ENCODE results near the gene WIPF1. TPM values are rescaled to one million over a fixed set of nuclear protein-coding genes. Genes with fewer than 3 reads are reported as not detected.

WIPF1 gene
- total RNA-seq, 1 experiment from 2014 or later: 0.59 TPM

- no TSS peak for BruUV-seq (replicated peaks)
- intact Hi-C loops (cut with micrococcal nuclease): no loop called here
- DNase-seq (ENCODE audit: low read depth, low spot score) (no peak), ATAC-seq (no peak)
- no peaks in the 10 kb centered on the region for H4K20me1 ChIP-seq (ENCODE audit: insufficient read depth)
- H3K9me2 ChIP-seq (ENCODE audit: insufficient read depth): no peaks in the 10 kb centered on the region
- H3K9me3 ChIP-seq (ENCODE audit: control insufficient read depth in 1 of 2, insufficient read depth in 1 of 2, low read depth in 1 of 2, low read length in 2 of 2): no peaks in the 10 kb centered on the region
- H3K79me2 ChIP-seq (ENCODE audit: insufficient read depth, low read length): no peaks in the 10 kb centered on the region
- TF ChIP-seq JUND (IDR thresholded peaks at IDR 0.05): no peak
- TF ChIP-seq CEBPB (IDR thresholded peaks at IDR 0.05; ENCODE audit: low read depth): no peak
- no peak for TF ChIP-seq ZNF274 (IDR thresholded peaks at IDR 0.05; ENCODE audit: low read depth, low read length)
- no peak for TF ChIP-seq EZH2 (IDR thresholded peaks at IDR 0.05)
- no peak for TF ChIP-seq EZH2phosphoT487 (IDR thresholded peaks at IDR 0.05; ENCODE audit: borderline replicate concordance)
- TF ChIP-seq POLR2AphosphoS5 (IDR thresholded peaks at IDR 0.05; ENCODE audit: low read depth, low read length): no peak
- no peak for TF ChIP-seq ZBTB33 (IDR thresholded peaks at IDR 0.05; ENCODE audit: extremely low read depth, insufficient replicate concordance, low read length)
- no peak for TF ChIP-seq SIN3A (IDR thresholded peaks at IDR 0.05; ENCODE audit: low read depth)
- TF ChIP-seq ELF1 (IDR thresholded peaks at IDR 0.05; ENCODE audit: borderline replicate concordance, low read depth): no peak
- no peak for TF ChIP-seq CBX3 (IDR thresholded peaks at IDR 0.05; ENCODE audit: low read depth)
- TF ChIP-seq SP1 (IDR thresholded peaks at IDR 0.05; ENCODE audit: low read depth): no peak
- no peak for TF ChIP-seq SRF (IDR thresholded peaks at IDR 0.05; ENCODE audit: low read depth)
- CTCF ChIA-PET: interaction anchor here (1.8 kb wide), 1 partner anchor 13 kb away, joined by 3 read pairs; no protein-coding TSS in a partner anchor
- H3K4me3 ChIP-seq (replicated peaks in 1 of 2; ENCODE audit: low read depth in 1 of 2, low read length in 2 of 2): no peak overlapping the region
- POLR2A ChIA-PET: no interaction called here
- no peak overlapping the region for H3K27ac ChIP-seq (ENCODE audit: low read depth, low read length)
- H3K4me1 ChIP-seq (ENCODE audit: control insufficient read depth in 1 of 2, insufficient read depth in 2 of 2, low read length in 2 of 2): no peaks in the 10 kb centered on the region
- H3K27me3 ChIP-seq (ENCODE audit: insufficient read depth, low read length): no peaks in the 10 kb centered on the region
- RAD21 ChIA-PET (ENCODE audit: low non-redundant PET in 1 of 2, low total read pairs in 2 of 2, uncharacterized antibody in 2 of 2, unreplicated experiment in 2 of 2): no interaction called here
- no peak overlapping the region for H2AFZ ChIP-seq (ENCODE audit: low read depth, low read length, poor library complexity, severe bottlenecking)
- H3K4me2 ChIP-seq (ENCODE audit: low read length): no peak overlapping the region
- no peak overlapping the region for H3K9ac ChIP-seq (ENCODE audit: low read length)
- H3K36me3 ChIP-seq (ENCODE audit: control insufficient read depth in 1 of 2, insufficient read depth in 2 of 2, low read length in 2 of 2): no peaks in the 10 kb centered on the region
These were observed 627 bp downstream of the WIPF1 start for GRCh38 chr2:174597009-174597344.

Measured in HCT116 (cell line).